SU-DHL-6 (cell line): ENCODE results near the gene NRARP.

Experiments used
- EZH2phosphoT487 ChIP-seq: fragments of 200-600 bp; sonication (generic), shearing (Covaris generic); conservative IDR thresholded peaks from 2 replicates; pipeline ENCODE4 v1.6.1; 2018; ENCODE audit warnings: mild to moderate bottlenecking, antibody characterized with exemption, low read length, moderate library complexity, mixed read lengths
- TF ChIP-seq, protein P1 (sequence below): fragments of 200-600 bp; sonication (generic); IDR thresholded peaks from one replicate; pipeline ENCODE4 v1.5.1; 2017; ENCODE audit warnings: antibody characterized with exemption, mild to moderate bottlenecking, low read length, moderate library complexity; ENCODE audit not compliant: insufficient read depth, poor library complexity, severe bottlenecking

DNA sequence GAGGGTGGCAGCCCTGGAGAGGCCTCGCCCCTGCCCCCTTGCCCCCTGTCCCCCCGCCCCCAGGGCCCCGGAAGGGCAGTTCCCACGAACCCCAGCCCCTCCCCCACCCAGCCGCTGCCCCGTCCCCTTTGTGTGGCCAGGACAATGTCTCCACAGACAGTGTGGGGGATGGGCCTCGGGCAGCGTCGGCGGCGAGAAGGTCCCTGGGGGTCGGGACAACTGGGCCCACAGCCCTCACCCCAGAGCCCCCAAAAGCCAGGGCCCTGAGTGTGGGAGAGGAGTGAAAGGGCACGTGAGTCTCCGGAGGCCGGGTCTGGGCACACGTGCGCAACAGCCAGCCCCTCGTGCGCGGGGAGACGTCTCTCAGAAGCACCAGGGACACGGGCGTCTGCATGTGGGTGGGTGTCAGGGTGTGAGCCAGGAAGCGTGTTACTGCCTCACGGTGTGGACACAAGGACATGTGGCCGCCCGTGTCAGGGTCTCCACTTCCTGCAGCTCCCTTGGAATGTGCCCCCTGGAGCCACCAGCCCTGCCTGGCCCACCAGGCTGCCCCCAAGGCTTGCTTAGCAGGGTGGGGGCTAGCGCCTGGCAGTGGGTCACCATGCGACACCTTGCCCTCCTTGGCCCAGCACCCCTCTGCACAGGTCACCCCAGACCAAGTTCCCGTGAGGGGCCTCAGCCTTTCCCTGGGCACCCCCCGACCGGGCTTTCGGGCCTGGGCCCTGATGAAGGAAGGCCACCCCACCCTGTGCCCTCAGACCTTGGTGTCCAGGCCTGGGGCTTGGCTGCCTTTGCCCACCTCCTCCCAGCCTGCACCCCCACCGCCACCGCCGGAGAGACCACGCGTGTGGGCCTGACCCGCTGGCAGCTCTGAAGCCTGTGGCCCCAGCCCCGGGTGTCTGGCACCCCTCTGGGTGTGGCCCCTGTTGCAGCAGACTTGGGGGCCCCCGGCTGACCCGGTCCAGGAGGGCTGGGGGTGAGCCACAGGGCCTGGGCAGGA, 12.8 kb upstream of the NRARP start:
- TF ChIP-seq, protein P1, sequence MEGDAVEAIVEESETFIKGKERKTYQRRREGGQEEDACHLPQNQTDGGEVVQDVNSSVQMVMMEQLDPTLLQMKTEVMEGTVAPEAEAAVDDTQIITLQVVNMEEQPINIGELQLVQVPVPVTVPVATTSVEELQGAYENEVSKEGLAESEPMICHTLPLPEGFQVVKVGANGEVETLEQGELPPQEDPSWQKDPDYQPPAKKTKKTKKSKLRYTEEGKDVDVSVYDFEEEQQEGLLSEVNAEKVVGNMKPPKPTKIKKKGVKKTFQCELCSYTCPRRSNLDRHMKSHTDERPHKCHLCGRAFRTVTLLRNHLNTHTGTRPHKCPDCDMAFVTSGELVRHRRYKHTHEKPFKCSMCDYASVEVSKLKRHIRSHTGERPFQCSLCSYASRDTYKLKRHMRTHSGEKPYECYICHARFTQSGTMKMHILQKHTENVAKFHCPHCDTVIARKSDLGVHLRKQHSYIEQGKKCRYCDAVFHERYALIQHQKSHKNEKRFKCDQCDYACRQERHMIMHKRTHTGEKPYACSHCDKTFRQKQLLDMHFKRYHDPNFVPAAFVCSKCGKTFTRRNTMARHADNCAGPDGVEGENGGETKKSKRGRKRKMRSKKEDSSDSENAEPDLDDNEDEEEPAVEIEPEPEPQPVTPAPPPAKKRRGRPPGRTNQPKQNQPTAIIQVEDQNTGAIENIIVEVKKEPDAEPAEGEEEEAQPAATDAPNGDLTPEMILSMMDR: no peak
- TF ChIP-seq EZH2phosphoT487: no peak
